PFSK-1 (cell line): Measurements from ENCODE around the gene KRT33A.

ENCODE experiments used
- POLR2AphosphoS5 ChIP-seq: IDR thresholded peaks from 2 replicates; pipeline ENCODE4 v1.6.1; 2012; ENCODE audit warnings: low read depth, mild to moderate bottlenecking, control low read depth, low read length, moderate library complexity
- TAF1 ChIP-seq: IDR thresholded peaks from 2 replicates; pipeline ENCODE4 v1.6.1; 2012; ENCODE audit warnings: low read length, control low read depth, borderline replicate concordance; ENCODE audit not compliant: insufficient read depth

DNA sequence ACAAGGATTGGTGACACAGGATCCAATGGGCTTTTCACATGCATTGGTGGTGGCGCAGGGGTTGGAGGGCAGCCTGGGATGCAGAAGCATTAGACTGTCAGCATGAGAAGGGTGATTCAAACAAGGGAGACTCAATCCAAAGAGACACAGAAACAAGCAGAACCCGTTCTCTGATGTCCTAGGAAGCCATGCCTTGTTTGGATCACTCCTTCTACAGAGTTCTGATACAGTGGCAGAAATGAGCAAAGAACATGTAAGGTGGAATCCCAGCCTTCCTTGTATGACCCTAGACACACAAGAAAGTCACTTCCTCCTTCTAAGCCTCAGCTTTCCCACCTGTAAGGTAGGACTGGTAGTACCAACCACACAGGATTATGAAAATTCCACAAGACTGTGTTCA, 13.3 kb upstream of the KRT33A start:
- TF ChIP-seq POLR2AphosphoS5: no peak
- no peak for TF ChIP-seq TAF1
